Stimulated activated CD8-positive, alpha-beta memory T cell treated with anti-CD3 and anti-CD28 coated beads, Interleukin-4, amount 100 ng/mL, for 48 hours (primary cell): ENCODE measurements around the gene USP17L19.
"Not testable (repeated sequence)": the region's sequence is repeated elsewhere in the genome, so short reads cannot be mapped to it uniquely, and the experiment has no call there.

Experiments used
- DNase-seq: peaks from one replicate; pipeline ENCODE4 v3.0.0-alpha.2; 2020

USP17L19 gene, protein sequence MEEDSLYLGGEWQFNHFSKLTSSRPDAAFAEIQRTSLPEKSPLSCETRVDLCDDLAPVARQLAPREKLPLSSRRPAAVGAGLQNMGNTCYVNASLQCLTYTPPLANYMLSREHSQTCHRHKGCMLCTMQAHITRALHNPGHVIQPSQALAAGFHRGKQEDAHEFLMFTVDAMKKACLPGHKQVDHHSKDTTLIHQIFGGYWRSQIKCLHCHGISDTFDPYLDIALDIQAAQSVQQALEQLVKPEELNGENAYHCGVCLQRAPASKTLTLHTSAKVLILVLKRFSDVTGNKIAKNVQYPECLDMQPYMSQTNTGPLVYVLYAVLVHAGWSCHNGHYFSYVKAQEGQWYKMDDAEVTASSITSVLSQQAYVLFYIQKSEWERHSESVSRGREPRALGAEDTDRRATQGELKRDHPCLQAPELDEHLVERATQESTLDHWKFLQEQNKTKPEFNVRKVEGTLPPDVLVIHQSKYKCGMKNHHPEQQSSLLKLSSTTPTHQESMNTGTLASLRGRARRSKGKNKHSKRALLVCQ

DNA sequence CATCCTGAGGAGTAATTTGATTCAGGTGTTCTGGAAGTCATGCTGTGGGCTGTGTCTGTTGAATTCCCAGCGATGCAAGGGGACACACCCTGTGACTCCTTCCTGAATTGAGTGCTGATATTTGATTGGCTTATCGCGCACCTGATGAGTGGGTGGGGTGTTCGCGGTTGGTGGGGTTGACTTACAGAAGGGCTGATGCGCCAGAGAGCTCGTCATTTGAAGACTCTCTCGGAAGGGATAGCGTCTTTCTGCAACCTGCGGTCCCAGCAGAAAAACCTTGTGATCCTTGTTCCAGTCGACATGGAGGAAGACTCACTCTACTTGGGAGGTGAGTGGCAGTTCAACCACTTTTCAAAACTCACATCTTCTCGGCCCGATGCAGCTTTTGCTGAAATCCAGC is at the start of gene USP17L19:
USP17L19 (plus strand) TSS at position 301 of the 400 bp plus-strand sequence; CDS start at position 301, 0 bp downstream.
- DNase-seq: not testable (repeated sequence)

- not testable (repeated sequence) for DNase-seq
Measured at GRCh38 chr4:9210357-9210756, 42.8 kb upstream of the USP17L19 start, which contains the start of gene USP17L10. TSS of gene USP17L10 (plus strand) at chr4:9210657. CDS start at chr4:9210657, 0 bp downstream.

DNA sequence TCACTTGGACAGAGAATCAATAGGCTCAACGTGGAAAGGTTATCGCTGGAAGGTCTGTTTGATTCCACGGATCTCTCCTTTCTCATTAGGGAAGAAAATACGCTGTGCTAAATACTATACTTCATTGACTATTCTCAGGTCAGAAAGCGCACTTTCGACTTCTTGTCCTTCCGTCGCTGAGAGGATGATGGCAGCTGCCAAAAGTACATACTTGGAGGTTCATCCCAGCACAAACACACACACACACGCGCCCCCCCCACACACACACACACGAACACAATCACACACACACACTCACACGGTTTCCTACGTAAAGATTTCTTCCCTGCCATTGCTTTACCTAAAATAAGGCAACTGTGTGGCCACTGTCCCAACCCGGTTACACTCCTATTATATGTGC is 38.5 kb upstream of the USP17L19 start:
- not testable (repeated sequence) for DNase-seq

DNA sequence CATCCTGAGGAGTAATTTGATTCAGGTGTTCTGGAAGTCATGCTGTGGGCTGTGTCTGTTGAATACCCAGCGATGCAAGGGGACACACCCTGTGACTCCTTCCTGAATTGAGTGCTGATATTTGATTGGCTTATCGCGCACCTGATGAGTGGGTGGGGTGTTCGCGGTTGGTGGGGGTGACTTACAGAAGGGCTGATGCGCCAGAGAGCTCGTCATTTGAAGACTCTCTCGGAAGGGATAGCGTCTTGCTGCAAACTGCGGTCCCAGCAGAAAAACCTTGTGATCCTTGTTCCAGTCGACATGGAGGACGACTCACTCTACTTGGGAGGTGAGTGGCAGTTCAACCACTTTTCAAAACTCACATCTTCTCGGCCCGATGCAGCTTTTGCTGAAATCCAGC is 38.1 kb upstream of the USP17L19 start, which contains the start of gene USP17L11:
USP17L11 (plus strand) TSS at position 301 of the 400 bp plus-strand sequence; CDS start at position 301, 0 bp downstream.
- not testable (repeated sequence) for DNase-seq

DNA sequence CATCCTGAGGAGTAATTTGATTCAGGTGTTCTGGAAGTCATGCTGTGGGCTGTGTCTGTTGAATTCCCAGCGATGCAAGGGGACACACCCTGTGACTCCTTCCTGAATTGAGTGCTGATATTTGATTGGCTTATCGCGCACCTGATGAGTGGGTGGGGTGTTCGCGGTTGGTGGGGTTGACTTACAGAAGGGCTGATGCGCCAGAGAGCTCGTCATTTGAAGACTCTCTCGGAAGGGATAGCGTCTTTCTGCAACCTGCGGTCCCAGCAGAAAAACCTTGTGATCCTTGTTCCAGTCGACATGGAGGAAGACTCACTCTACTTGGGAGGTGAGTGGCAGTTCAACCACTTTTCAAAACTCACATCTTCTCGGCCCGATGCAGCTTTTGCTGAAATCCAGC is 33.3 kb upstream of the USP17L19 start, which contains the start of gene USP17L12:
USP17L12 (plus strand) TSS at position 301 of the 400 bp plus-strand sequence; CDS start at position 301, 0 bp downstream.
- DNase-seq: not testable (repeated sequence)

DNA sequence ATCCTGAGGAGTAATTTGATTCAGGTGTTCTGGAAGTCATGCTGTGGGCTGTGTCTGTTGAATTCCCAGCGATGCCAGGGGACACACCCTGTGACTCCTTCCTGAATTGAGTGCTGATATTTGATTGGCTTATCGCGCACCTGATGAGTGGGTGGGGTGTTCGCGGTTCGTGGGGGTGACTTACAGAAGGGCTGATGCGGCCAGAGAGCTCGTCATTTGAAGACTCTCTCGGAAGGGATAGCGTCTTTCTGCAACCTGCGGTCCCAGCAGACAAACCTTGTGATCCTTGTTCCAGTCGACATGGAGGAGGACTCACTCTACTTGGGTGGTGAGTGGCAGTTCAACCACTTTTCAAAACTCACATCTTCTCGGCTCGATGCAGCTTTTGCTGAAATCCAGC is 28.6 kb upstream of the USP17L19 start, which contains the start of gene USP17L13:
USP17L13 (plus strand) TSS at position 301 of the 400 bp plus-strand sequence; CDS start at position 301, 0 bp downstream.
- DNase-seq: not testable (repeated sequence)

DNA sequence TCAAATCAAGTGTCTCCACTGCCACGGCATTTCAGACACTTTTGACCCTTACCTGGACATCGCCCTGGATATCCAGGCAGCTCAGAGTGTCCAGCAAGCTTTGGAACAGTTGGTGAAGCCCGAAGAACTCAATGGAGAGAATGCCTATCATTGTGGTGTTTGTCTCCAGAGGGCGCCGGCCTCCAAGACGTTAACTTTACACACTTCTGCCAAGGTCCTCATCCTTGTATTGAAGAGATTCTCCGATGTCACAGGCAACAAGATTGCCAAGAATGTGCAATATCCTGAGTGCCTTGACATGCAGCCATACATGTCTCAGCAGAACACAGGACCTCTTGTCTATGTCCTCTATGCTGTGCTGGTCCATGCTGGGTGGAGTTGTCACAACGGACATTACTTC is 22.9 kb upstream of the USP17L19 start:
- DNase-seq: not testable (repeated sequence)

- DNase-seq: not testable (repeated sequence)
Measured at GRCh38 chr4:9234085-9234484, 19.1 kb upstream of the USP17L19 start, which contains the start of gene USP17L15. TSS of gene USP17L15 (plus strand) at chr4:9234385. CDS start at chr4:9234385, 0 bp downstream.

DNA sequence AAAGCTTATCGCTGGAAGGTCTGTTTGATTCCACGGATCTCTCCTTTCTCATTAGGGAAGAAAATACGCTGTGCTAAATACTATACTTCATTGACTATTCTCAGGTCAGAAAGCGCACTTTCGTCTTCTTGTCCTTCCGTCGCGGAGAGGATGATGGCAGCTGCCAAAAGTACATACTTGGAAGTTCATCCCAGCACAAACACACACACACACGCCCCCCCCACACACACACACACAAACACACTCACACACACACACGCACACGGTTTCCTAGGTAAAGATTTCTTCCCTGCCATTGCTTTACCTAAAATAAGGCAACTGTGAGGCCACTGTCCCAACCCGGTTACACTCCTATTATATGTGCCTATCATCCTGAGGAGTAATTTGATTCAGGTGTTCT is 14.7 kb upstream of the USP17L19 start:
- DNase-seq: not testable (repeated sequence)

- DNase-seq: not testable (repeated sequence)
Measured at GRCh38 chr4:9243579-9243978, 9.6 kb upstream of the USP17L19 start, which contains the start of gene USP17L17. TSS of gene USP17L17 (plus strand) at chr4:9243879. CDS start at chr4:9243879, 0 bp downstream.

DNA sequence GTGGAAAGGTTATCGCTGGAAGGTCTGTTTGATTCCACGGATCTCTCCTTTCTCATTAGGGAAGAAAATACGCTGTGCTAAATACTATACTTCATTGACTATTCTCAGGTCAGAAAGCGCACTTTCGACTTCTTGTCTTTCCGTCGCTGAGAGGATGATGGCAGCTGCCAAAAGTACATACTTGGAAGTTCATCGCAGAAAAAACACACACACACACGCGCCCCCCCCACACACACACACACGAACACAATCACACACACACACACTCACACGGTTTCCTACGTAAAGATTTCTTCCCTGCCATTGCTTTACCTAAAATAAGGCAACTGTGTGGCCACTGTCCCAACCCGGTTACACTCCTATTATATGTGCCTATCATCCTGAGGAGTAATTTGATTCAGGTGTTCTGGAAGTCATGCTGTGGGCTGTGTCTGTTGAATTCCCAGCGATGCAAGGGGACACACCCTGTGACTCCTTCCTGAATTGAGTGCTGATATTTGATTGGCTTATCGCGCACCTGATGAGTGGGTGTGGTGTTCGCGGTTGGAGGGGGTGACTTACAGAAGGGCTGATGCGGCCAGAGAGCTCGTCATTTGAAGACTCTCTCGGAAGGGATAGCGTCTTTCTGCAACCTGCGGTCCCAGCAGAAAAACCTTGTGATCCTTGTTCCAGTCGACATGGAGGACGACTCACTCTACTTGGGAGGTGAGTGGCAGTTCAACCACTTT is 5.1 kb upstream of the USP17L19 start, which contains the start of gene USP17L18:
USP17L18 (plus strand) TSS at position 678 of the 728 bp plus-strand sequence; CDS start at position 678, 0 bp downstream.
- peak; percentile 27 for DNase-seq

DNA sequence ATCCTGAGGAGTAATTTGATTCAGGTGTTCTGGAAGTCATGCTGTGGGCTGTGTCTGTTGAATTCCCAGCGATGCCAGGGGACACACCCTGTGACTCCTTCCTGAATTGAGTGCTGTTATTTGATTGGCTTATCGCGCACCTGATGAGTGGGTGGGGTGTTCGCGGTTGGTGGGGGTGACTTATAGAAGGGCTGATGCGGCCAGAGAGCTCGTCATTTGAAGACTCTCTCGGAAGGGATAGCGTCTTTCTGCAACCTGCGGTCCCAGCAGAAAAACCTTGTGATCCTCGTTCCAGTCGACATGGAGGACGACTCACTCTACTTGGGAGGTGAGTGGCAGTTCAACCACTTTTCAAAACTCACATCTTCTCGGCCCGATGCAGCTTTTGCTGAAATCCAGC is 4.6 kb downstream of the USP17L19 start, which contains the start of gene USP17L20:
USP17L20 (plus strand) TSS at position 301 of the 400 bp plus-strand sequence; CDS start at position 301, 0 bp downstream.
- DNase-seq: not testable (repeated sequence)

GRCh38 chr4:9262572-9262971 is 9.4 kb downstream of the USP17L19 start, which contains the start of gene USP17L21:
TSS of gene USP17L21 (plus strand) at chr4:9262872. CDS start at chr4:9262872, 0 bp downstream.
- DNase-seq: not testable (repeated sequence)

- not testable (repeated sequence) for DNase-seq
Measured at GRCh38 chr4:9267319-9267718, 14.1 kb downstream of the USP17L19 start, which contains the start of gene USP17L22. TSS of gene USP17L22 (plus strand) at chr4:9267619. CDS start at chr4:9267619, 0 bp downstream.

DNA sequence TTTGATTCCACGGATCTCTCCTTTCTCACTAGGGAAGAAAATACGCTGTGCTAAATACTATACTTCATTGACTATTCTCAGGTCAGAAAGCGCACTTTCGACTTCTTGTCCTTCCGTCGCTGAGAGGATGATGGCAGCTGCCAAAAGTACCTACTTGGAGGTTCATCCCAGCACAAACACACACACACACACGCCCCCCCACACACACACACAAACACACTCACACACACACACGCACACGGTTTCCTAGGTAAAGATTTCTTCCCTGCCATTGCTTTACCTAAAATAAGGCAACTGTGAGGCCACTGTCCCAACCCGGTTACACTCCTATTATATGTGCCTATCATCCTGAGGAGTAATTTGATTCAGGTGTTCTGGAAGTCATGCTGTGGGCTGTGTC is 18.5 kb downstream of the USP17L19 start:
- peak; percentile 39 for DNase-seq
